Measurements from ENCODE around the gene MYO5B. TPM values are rescaled to one million over a fixed set of nuclear protein-coding genes. Genes with fewer than 3 reads are reported as not detected.

Gene MYO5B
- total RNA-seq, 2 experiments from 2014 or later, result not detected

GRCh38 chr18:50187659-50188058, 7.3 kb downstream of the MYO5B start:
- ChIA-PET POLR2A (no interaction called here), CTCF (ENCODE audit: unreplicated experiment) (no interaction called here)

GRCh38 chr18:50186385-50186784, 8.6 kb downstream of the MYO5B start:
- intact Hi-C loops (cut with micrococcal nuclease; ENCODE audit: unreplicated experiment), result no loop called here
- H3K9me2 ChIP-seq (ENCODE audit: insufficient read depth, low read length), result no peaks in the 10 kb centered on the region
- no peaks in the 10 kb centered on the region for H3K9me3 ChIP-seq (ENCODE audit: low read length)
- CTCF ChIA-PET (ENCODE audit: unreplicated experiment), result no interaction called here
- no peaks in the 10 kb centered on the region for H4K20me1 ChIP-seq (ENCODE audit: insufficient read depth, low read length)
- POLR2A ChIA-PET, result no interaction called here
- no peaks in the 10 kb centered on the region for H3K79me2 ChIP-seq (ENCODE audit: insufficient read depth, low read depth, low read length)
- no peak overlapping the region for H3K4me3 ChIP-seq (ENCODE audit: low read depth, low read length, poor library complexity, severe bottlenecking)
- no peak overlapping the region for H2AFZ ChIP-seq (ENCODE audit: low read length)
- TF ChIP-seq CTCF (conservative IDR thresholded peaks at IDR 0.05; ENCODE audit: low read length), result no peak
- no peak for TF ChIP-seq EZH2phosphoT487 (IDR thresholded peaks at IDR 0.05; ENCODE audit: borderline replicate concordance, low read depth, low read length)
- no peaks in the 10 kb centered on the region for H3K4me1 ChIP-seq (ENCODE audit: insufficient read depth, low read length, poor library complexity, severe bottlenecking)
- no peak overlapping the region for H3K4me2 ChIP-seq (ENCODE audit: low read length)
- no peak for DNase-seq (ENCODE audit: low spot score)
- no peaks in the 10 kb centered on the region for H3K36me3 ChIP-seq (ENCODE audit: insufficient read depth, low read length)
- H3K27ac ChIP-seq (ENCODE audit: low read depth, low read length, poor library complexity, severe bottlenecking), result no peak overlapping the region
- BruUV-seq (replicated peaks), result no TSS peak

More at GRCh38 chr18:50187659-50188058, 7.3 kb downstream of the MYO5B start:
- Histone ChIP-seq H3K4me3 (ENCODE audit: low read depth, low read length, poor library complexity, severe bottlenecking) (no peak overlapping the region), H3K36me3 (ENCODE audit: insufficient read depth, low read length) (no peaks in the 10 kb centered on the region), H3K9me3 (ENCODE audit: low read length) (no peaks in the 10 kb centered on the region), H2AFZ (ENCODE audit: low read length) (no peak overlapping the region), H3K9me2 (ENCODE audit: insufficient read depth, low read length) (no peaks in the 10 kb centered on the region), H3K4me1 (ENCODE audit: insufficient read depth, low read length, poor library complexity, severe bottlenecking) (no peaks in the 10 kb centered on the region), H3K4me2 (ENCODE audit: low read length) (no peak overlapping the region), H3K79me2 (ENCODE audit: insufficient read depth, low read depth, low read length) (no peaks in the 10 kb centered on the region), H3K27ac (ENCODE audit: low read depth, low read length, poor library complexity, severe bottlenecking) (no peak overlapping the region), H4K20me1 (ENCODE audit: insufficient read depth, low read length) (no peaks in the 10 kb centered on the region)
- DNase-seq (ENCODE audit: low spot score), result no peak
- BruUV-seq (replicated peaks), result no TSS peak
- TF ChIP-seq CTCF (conservative IDR thresholded peaks at IDR 0.05; ENCODE audit: low read length), result no peak
- TF ChIP-seq EZH2phosphoT487 (IDR thresholded peaks at IDR 0.05; ENCODE audit: borderline replicate concordance, low read depth, low read length), result no peak
- intact Hi-C loops (cut with micrococcal nuclease; ENCODE audit: unreplicated experiment), result no loop called here

- no peaks in the 10 kb centered on the region for H4K20me1 ChIP-seq (ENCODE audit: insufficient read depth, low read length)
- no peak overlapping the region for H3K4me3 ChIP-seq (ENCODE audit: low read depth, low read length, poor library complexity, severe bottlenecking)
- no peaks in the 10 kb centered on the region for H3K4me1 ChIP-seq (ENCODE audit: insufficient read depth, low read length, poor library complexity, severe bottlenecking)
- intact Hi-C loops (cut with micrococcal nuclease; ENCODE audit: unreplicated experiment), result no loop called here
- H3K9me3 ChIP-seq (ENCODE audit: low read length), result no peaks in the 10 kb centered on the region
- no peaks in the 10 kb centered on the region for H3K79me2 ChIP-seq (ENCODE audit: insufficient read depth, low read depth, low read length)
- no peak overlapping the region for H2AFZ ChIP-seq (ENCODE audit: low read length)
- H3K9me2 ChIP-seq (ENCODE audit: insufficient read depth, low read length), result no peaks in the 10 kb centered on the region
- H3K36me3 ChIP-seq (ENCODE audit: insufficient read depth, low read length), result no peaks in the 10 kb centered on the region
- no TSS peak for BruUV-seq (replicated peaks)
- TF ChIP-seq EZH2phosphoT487 (IDR thresholded peaks at IDR 0.05; ENCODE audit: borderline replicate concordance, low read depth, low read length) (no peak), CTCF (conservative IDR thresholded peaks at IDR 0.05; ENCODE audit: low read length) (no peak)
- H3K4me2 ChIP-seq (ENCODE audit: low read length), result no peak overlapping the region
- no peak for DNase-seq (ENCODE audit: low spot score)
- CTCF ChIA-PET (ENCODE audit: unreplicated experiment), result interaction anchor here (0.5 kb wide), 1 partner anchor 31 kb away, joined by 3 read pairs; no protein-coding TSS in a partner anchor
- no peak overlapping the region for H3K27ac ChIP-seq (ENCODE audit: low read depth, low read length, poor library complexity, severe bottlenecking)
- POLR2A ChIA-PET, result interaction anchor here (0.6 kb wide), 2 partner anchors 57 to 202 kb away, joined by 3 read pairs; no protein-coding TSS in a partner anchor
Measured at GRCh38 chr18:50183556-50183955, 11.4 kb downstream of the MYO5B start.
